ENCODE measurements around the gene PPP1R3G. TPM values are rescaled to one million over a fixed set of nuclear protein-coding genes. Genes with fewer than 3 reads are reported as not detected.

The PPP1R3G gene
- total RNA-seq, 1 donor from 2014 or later: 0.39 TPM

GRCh38 chr6:5125152-5126006 is 40.2 kb downstream of the PPP1R3G start:
- Histone ChIP-seq H3K27ac (ENCODE audit: low read depth, low read length) (peak overlapping the region; percentile 50), H3K4me3 (ENCODE audit: insufficient read depth, low read depth, low read length) (no peak overlapping the region), H3K79me2 (ENCODE audit: insufficient read depth, low read length) (no peaks in the 10 kb centered on the region), H3K9ac (ENCODE audit: low read length) (no peak overlapping the region), H3K36me3 (ENCODE audit: insufficient read depth, low read length) (no peaks in the 10 kb centered on the region), H3K4me1 (ENCODE audit: insufficient read depth, low read length) (peaks cover 20% of the 10 kb centered on the region), H2AFZ (ENCODE audit: low read depth, low read length) (no peak overlapping the region), H3K4me2 (ENCODE audit: low read length) (peak overlapping the region; percentile 57), H4K20me1 (ENCODE audit: insufficient read depth, low read length) (peaks cover 31% of the 10 kb centered on the region), H3K27me3 (ENCODE audit: insufficient read depth, low read length) (no peaks in the 10 kb centered on the region), H3K9me3 (ENCODE audit: insufficient read depth, low read depth, low read length) (peaks cover 2% of the 10 kb centered on the region)
- peaks cover 20% of the 10 kb centered on the region for H3K4me1 Mint-ChIP-seq (ENCODE audit: low read depth, unreplicated experiment)
- no peak for FAIRE-seq
- peaks cover 2% of the 10 kb centered on the region for H3K9me3 Mint-ChIP-seq (ENCODE audit: unreplicated experiment)
- H3K27me3 Mint-ChIP-seq (ENCODE audit: low read depth, unreplicated experiment): no peaks in the 10 kb centered on the region
- peaks cover 4% of the 10 kb centered on the region for H3K36me3 Mint-ChIP-seq (ENCODE audit: low read depth, unreplicated experiment)
- H3K27ac Mint-ChIP-seq (ENCODE audit: unreplicated experiment): peak overlapping the region; percentile 70
- H3K4me3 Mint-ChIP-seq (ENCODE audit: unreplicated experiment): peak overlapping the region; percentile 65
- peak; percentile 56 for DNase-seq (ENCODE audit: low read depth)
- TF ChIP-seq CTCF (IDR thresholded peaks at IDR 0.05; ENCODE audit: insufficient read depth, low read depth, low read length) (no peak), EZH2 (IDR thresholded peaks at IDR 0.05; ENCODE audit: insufficient read depth, low read length) (no peak)

GRCh38 chr6:5126214-5126613 is 41.1 kb downstream of the PPP1R3G start:
- no peak overlapping the region for H3K4me3 ChIP-seq (ENCODE audit: insufficient read depth, low read depth, low read length)

More at GRCh38 chr6:5126214-5126613, 41.1 kb downstream of the PPP1R3G start:
- Mint-ChIP-seq H3K4me3 (ENCODE audit: unreplicated experiment) (no peak overlapping the region), H3K27ac (ENCODE audit: unreplicated experiment) (peak overlapping the region; percentile 70), H3K36me3 (ENCODE audit: low read depth, unreplicated experiment) (peaks cover 4% of the 10 kb centered on the region), H3K4me1 (ENCODE audit: low read depth, unreplicated experiment) (peaks cover 20% of the 10 kb centered on the region), H3K27me3 (ENCODE audit: low read depth, unreplicated experiment) (no peaks in the 10 kb centered on the region), H3K9me3 (ENCODE audit: unreplicated experiment) (no peaks in the 10 kb centered on the region)
- Histone ChIP-seq H3K9me3 (ENCODE audit: insufficient read depth, low read depth, low read length) (no peaks in the 10 kb centered on the region), H2AFZ (ENCODE audit: low read depth, low read length) (no peak overlapping the region), H4K20me1 (ENCODE audit: insufficient read depth, low read length) (peaks cover 31% of the 10 kb centered on the region), H3K27me3 (ENCODE audit: insufficient read depth, low read length) (no peaks in the 10 kb centered on the region), H3K27ac (ENCODE audit: low read depth, low read length) (peak overlapping the region; percentile 50), H3K79me2 (ENCODE audit: insufficient read depth, low read length) (no peaks in the 10 kb centered on the region), H3K4me1 (ENCODE audit: insufficient read depth, low read length) (peaks cover 20% of the 10 kb centered on the region), H3K9ac (ENCODE audit: low read length) (no peak overlapping the region), H3K4me2 (ENCODE audit: low read length) (peak overlapping the region; percentile 57), H3K36me3 (ENCODE audit: insufficient read depth, low read length) (no peaks in the 10 kb centered on the region)
- FAIRE-seq (no peak), DNase-seq (ENCODE audit: low read depth) (peak; percentile 74)
- TF ChIP-seq CTCF (IDR thresholded peaks at IDR 0.05; ENCODE audit: insufficient read depth, low read depth, low read length) (no peak), EZH2 (IDR thresholded peaks at IDR 0.05; ENCODE audit: insufficient read depth, low read length) (no peak)

All from astrocyte (in vitro differentiated cells and primary cell).